CD4-positive, alpha-beta T cell treated with Interleukin-21 for 1 hour (primary cell): ENCODE measurements around the gene LHPP.

Experiments used
- DNase-seq: peaks from one replicate; pipeline ENCODE4 v3.0.0-alpha.2; 2020

LHPP gene

GRCh38 chr10:124500757-124501156 is 39.1 kb downstream of the LHPP start:
- DNase-seq = no peak

GRCh38 chr10:124504711-124505110 is 43.1 kb downstream of the LHPP start:
- no peak for DNase-seq

- DNase-seq = no peak
These were observed 43.7 kb downstream of the LHPP start for GRCh38 chr10:124505279-124505678.

- no peak for DNase-seq
These were observed 46.5 kb downstream of the LHPP start for GRCh38 chr10:124508070-124508667.

- DNase-seq = no peak
These were observed 47.4 kb downstream of the LHPP start for GRCh38 chr10:124508907-124509454.

- DNase-seq = no peak
These were observed 48.4 kb downstream of the LHPP start for GRCh38 chr10:124509880-124510632.

GRCh38 chr10:124510759-124511158 is 49.1 kb downstream of the LHPP start:
- DNase-seq = no peak

- DNase-seq = no peak
These were observed 49.8 kb downstream of the LHPP start for GRCh38 chr10:124511205-124512039.

- DNase-seq = no peak
These were observed 50.4 kb downstream of the LHPP start for GRCh38 chr10:124512040-124512428.

GRCh38 chr10:124512600-124512999 is 51.0 kb downstream of the LHPP start:
- DNase-seq = no peak

GRCh38 chr10:124515244-124515970 is 53.8 kb downstream of the LHPP start:
- DNase-seq = no peak

GRCh38 chr10:124516181-124516580 is 54.6 kb downstream of the LHPP start:
- no peak for DNase-seq

- no peak for DNase-seq
These were observed 55.2 kb downstream of the LHPP start for GRCh38 chr10:124516746-124517397.

- no peak for DNase-seq
These were observed 55.8 kb downstream of the LHPP start for GRCh38 chr10:124517461-124517860.

GRCh38 chr10:124517931-124518330 is 56.3 kb downstream of the LHPP start:
- DNase-seq = no peak

GRCh38 chr10:124518366-124518765 is 56.7 kb downstream of the LHPP start:
- no peak for DNase-seq

GRCh38 chr10:124520558-124521428 is 59.2 kb downstream of the LHPP start:
- no peak for DNase-seq

- DNase-seq = no peak
These were observed 59.8 kb downstream of the LHPP start for GRCh38 chr10:124521429-124521871.

GRCh38 chr10:124522131-124522932 is 60.7 kb downstream of the LHPP start:
- DNase-seq = no peak
